A204.1 (cell line): ENCODE data around the gene TIMP2.

Source experiments
- FAIRE-seq: peaks from 2 replicates; lab custom pipeline; 2012; peaks lifted over from hg19 to GRCh38; lab: Jason Lieb, UNC

The TIMP2 gene

GRCh38 chr17:78836420-78837021 lies 88.7 kb downstream of the TIMP2 start:
- no peak for FAIRE-seq

- no peak for FAIRE-seq
Measured at GRCh38 chr17:78834571-78834970, 90.6 kb downstream of the TIMP2 start.

- no peak for FAIRE-seq
Measured at GRCh38 chr17:78832541-78832810, 92.7 kb downstream of the TIMP2 start.

GRCh38 chr17:78831688-78832540 lies 93.3 kb downstream of the TIMP2 start:
- FAIRE-seq, result no peak

GRCh38 chr17:78829477-78829876 lies 95.7 kb downstream of the TIMP2 start:
- FAIRE-seq, result no peak

GRCh38 chr17:78828470-78829185 lies 96.6 kb downstream of the TIMP2 start:
- FAIRE-seq, result no peak

- no peak for FAIRE-seq
Measured at GRCh38 chr17:78826836-78827509, 98.2 kb downstream of the TIMP2 start.

GRCh38 chr17:78826421-78826820 lies 98.8 kb downstream of the TIMP2 start:
- no peak for FAIRE-seq

GRCh38 chr17:78825696-78826095 lies 99.5 kb downstream of the TIMP2 start:
- FAIRE-seq, result no peak

- FAIRE-seq, result no peak
Measured at GRCh38 chr17:78824240-78824639, 100.9 kb downstream of the TIMP2 start.

- no peak for FAIRE-seq
Measured at GRCh38 chr17:78823282-78824046, 101.7 kb downstream of the TIMP2 start.

GRCh38 chr17:78822552-78822951 lies 102.6 kb downstream of the TIMP2 start:
- no peak for FAIRE-seq

GRCh38 chr17:78821961-78822360 lies 103.2 kb downstream of the TIMP2 start:
- FAIRE-seq, result no peak

GRCh38 chr17:78820841-78821240 lies 104.3 kb downstream of the TIMP2 start:
- no peak for FAIRE-seq

GRCh38 chr17:78819806-78820792 lies 105.1 kb downstream of the TIMP2 start:
- FAIRE-seq, result no peak

- no peak for FAIRE-seq
Measured at GRCh38 chr17:78819402-78819801, 105.8 kb downstream of the TIMP2 start.

- no peak for FAIRE-seq
Measured at GRCh38 chr17:78818932-78819331, 106.3 kb downstream of the TIMP2 start.

GRCh38 chr17:78818152-78818846 lies 106.9 kb downstream of the TIMP2 start:
- no peak for FAIRE-seq

- no peak for FAIRE-seq
Measured at GRCh38 chr17:78817123-78817522, 108.1 kb downstream of the TIMP2 start.

- FAIRE-seq, result no peak
Measured at GRCh38 chr17:78815696-78816095, 109.5 kb downstream of the TIMP2 start.
